ENCODE results near the gene SLC7A14. TPM values are rescaled to one million over a fixed set of nuclear protein-coding genes. Genes with fewer than 3 reads are reported as not detected.

Gene SLC7A14
- total RNA-seq, 2 experiments from 2014 or later = not detected

- Histone ChIP-seq H3K9me3 (ENCODE audit: low read length) (no peaks in the 10 kb centered on the region), H3K4me3 (ENCODE audit: low read depth, low read length, poor library complexity, severe bottlenecking) (no peak overlapping the region), H4K20me1 (ENCODE audit: insufficient read depth, low read length) (no peaks in the 10 kb centered on the region), H3K9me2 (ENCODE audit: insufficient read depth, low read length) (no peaks in the 10 kb centered on the region), H3K79me2 (ENCODE audit: insufficient read depth, low read depth, low read length) (no peaks in the 10 kb centered on the region), H3K27ac (ENCODE audit: low read depth, low read length, poor library complexity, severe bottlenecking) (no peak overlapping the region), H2AFZ (ENCODE audit: low read length) (no peak overlapping the region), H3K4me2 (ENCODE audit: low read length) (no peak overlapping the region), H3K4me1 (ENCODE audit: insufficient read depth, low read length, poor library complexity, severe bottlenecking) (no peaks in the 10 kb centered on the region), H3K36me3 (ENCODE audit: insufficient read depth, low read length) (no peaks in the 10 kb centered on the region)
- DNase-seq (ENCODE audit: low spot score) = no peak
- POLR2A ChIA-PET = interaction anchor here (0.9 kb wide), 1 partner anchor 12 kb away, joined by 4 read pairs; no protein-coding TSS in a partner anchor
- intact Hi-C loops (cut with micrococcal nuclease; ENCODE audit: unreplicated experiment) = no loop called here
- no peak for TF ChIP-seq EZH2phosphoT487 (IDR thresholded peaks at IDR 0.05; ENCODE audit: borderline replicate concordance, low read depth, low read length)
- TF ChIP-seq, protein P1, sequence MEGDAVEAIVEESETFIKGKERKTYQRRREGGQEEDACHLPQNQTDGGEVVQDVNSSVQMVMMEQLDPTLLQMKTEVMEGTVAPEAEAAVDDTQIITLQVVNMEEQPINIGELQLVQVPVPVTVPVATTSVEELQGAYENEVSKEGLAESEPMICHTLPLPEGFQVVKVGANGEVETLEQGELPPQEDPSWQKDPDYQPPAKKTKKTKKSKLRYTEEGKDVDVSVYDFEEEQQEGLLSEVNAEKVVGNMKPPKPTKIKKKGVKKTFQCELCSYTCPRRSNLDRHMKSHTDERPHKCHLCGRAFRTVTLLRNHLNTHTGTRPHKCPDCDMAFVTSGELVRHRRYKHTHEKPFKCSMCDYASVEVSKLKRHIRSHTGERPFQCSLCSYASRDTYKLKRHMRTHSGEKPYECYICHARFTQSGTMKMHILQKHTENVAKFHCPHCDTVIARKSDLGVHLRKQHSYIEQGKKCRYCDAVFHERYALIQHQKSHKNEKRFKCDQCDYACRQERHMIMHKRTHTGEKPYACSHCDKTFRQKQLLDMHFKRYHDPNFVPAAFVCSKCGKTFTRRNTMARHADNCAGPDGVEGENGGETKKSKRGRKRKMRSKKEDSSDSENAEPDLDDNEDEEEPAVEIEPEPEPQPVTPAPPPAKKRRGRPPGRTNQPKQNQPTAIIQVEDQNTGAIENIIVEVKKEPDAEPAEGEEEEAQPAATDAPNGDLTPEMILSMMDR (conservative IDR thresholded peaks at IDR 0.05; ENCODE audit: low read length) = no peak
- no TSS peak for BruUV-seq (replicated peaks)
- CTCF ChIA-PET (ENCODE audit: unreplicated experiment) = no interaction called here
Observed at GRCh38 chr3:170426240-170426797, 159.6 kb downstream of the SLC7A14 start.

GRCh38 chr3:170425491-170426239, 160.2 kb downstream of the SLC7A14 start:
- no peaks in the 10 kb centered on the region for H3K9me3 ChIP-seq (ENCODE audit: low read length)
- intact Hi-C loops (cut with micrococcal nuclease; ENCODE audit: unreplicated experiment) = no loop called here
- H3K4me1 ChIP-seq (ENCODE audit: insufficient read depth, low read length, poor library complexity, severe bottlenecking) = no peaks in the 10 kb centered on the region
- H3K36me3 ChIP-seq (ENCODE audit: insufficient read depth, low read length) = no peaks in the 10 kb centered on the region
- H3K27ac ChIP-seq (ENCODE audit: low read depth, low read length, poor library complexity, severe bottlenecking) = no peak overlapping the region
- TF ChIP-seq, protein P1 (conservative IDR thresholded peaks at IDR 0.05; ENCODE audit: low read length) = no peak
- no peak for TF ChIP-seq EZH2phosphoT487 (IDR thresholded peaks at IDR 0.05; ENCODE audit: borderline replicate concordance, low read depth, low read length)
- no peaks in the 10 kb centered on the region for H3K9me2 ChIP-seq (ENCODE audit: insufficient read depth, low read length)
- H4K20me1 ChIP-seq (ENCODE audit: insufficient read depth, low read length) = no peaks in the 10 kb centered on the region
- no peak overlapping the region for H3K4me2 ChIP-seq (ENCODE audit: low read length)
- no peak overlapping the region for H3K4me3 ChIP-seq (ENCODE audit: low read depth, low read length, poor library complexity, severe bottlenecking)
- BruUV-seq (replicated peaks) = no TSS peak
- no peak overlapping the region for H2AFZ ChIP-seq (ENCODE audit: low read length)
- ChIA-PET POLR2A (no interaction called here), CTCF (ENCODE audit: unreplicated experiment) (no interaction called here)
- DNase-seq (ENCODE audit: low spot score) = no peak
- H3K79me2 ChIP-seq (ENCODE audit: insufficient read depth, low read depth, low read length) = no peaks in the 10 kb centered on the region

DNA sequence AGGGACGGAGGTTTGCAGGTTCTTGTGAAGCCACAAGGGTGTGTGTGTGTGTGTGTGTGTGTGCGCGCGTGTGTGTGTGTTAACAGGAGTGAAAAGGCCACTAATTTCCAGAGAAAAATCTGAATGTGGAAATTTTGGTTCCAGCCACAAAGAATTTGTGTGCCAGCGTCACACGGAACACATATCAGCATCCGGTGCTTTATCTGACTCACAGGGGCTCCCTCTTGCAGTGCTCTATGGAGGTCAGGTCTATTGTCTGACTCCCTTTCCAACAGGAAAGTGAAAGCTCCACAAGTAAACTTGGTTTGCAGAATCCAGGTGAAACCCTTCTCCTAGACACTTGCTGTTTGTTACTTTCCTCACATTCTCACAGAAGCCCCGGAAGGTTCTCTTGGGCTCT, 161.0 kb downstream of the SLC7A14 start:
- CTCF ChIA-PET (ENCODE audit: unreplicated experiment) = no interaction called here
- H4K20me1 ChIP-seq (ENCODE audit: insufficient read depth, low read length) = no peaks in the 10 kb centered on the region
- no peak overlapping the region for H2AFZ ChIP-seq (ENCODE audit: low read length)
- BruUV-seq (replicated peaks) = no TSS peak
- no peaks in the 10 kb centered on the region for H3K9me3 ChIP-seq (ENCODE audit: low read length)
- no peak for DNase-seq (ENCODE audit: low spot score)
- H3K79me2 ChIP-seq (ENCODE audit: insufficient read depth, low read depth, low read length) = no peaks in the 10 kb centered on the region
- H3K4me1 ChIP-seq (ENCODE audit: insufficient read depth, low read length, poor library complexity, severe bottlenecking) = no peaks in the 10 kb centered on the region
- intact Hi-C loops (cut with micrococcal nuclease; ENCODE audit: unreplicated experiment) = no loop called here
- H3K36me3 ChIP-seq (ENCODE audit: insufficient read depth, low read length) = no peaks in the 10 kb centered on the region
- H3K9me2 ChIP-seq (ENCODE audit: insufficient read depth, low read length) = no peaks in the 10 kb centered on the region
- no peak overlapping the region for H3K4me3 ChIP-seq (ENCODE audit: low read depth, low read length, poor library complexity, severe bottlenecking)
- no peak overlapping the region for H3K27ac ChIP-seq (ENCODE audit: low read depth, low read length, poor library complexity, severe bottlenecking)
- POLR2A ChIA-PET = no interaction called here
- TF ChIP-seq, protein P1 (conservative IDR thresholded peaks at IDR 0.05; ENCODE audit: low read length) = no peak
- no peak for TF ChIP-seq EZH2phosphoT487 (IDR thresholded peaks at IDR 0.05; ENCODE audit: borderline replicate concordance, low read depth, low read length)
- no peak overlapping the region for H3K4me2 ChIP-seq (ENCODE audit: low read length)
